PFSK-1 (cell line): ENCODE data around the gene NF2.

Experiments
- FOXP2 ChIP-seq: optimal IDR thresholded peaks from 2 replicates; pipeline ENCODE3; 2011; ENCODE audit warnings: borderline replicate concordance, control low read depth, inconsistent platforms; ENCODE audit not compliant: insufficient read depth; ENCODE audit errors: extremely low read length, extremely low read depth
- POLR2AphosphoS5 ChIP-seq: IDR thresholded peaks from 2 replicates; pipeline ENCODE4 v1.6.1; 2012; ENCODE audit warnings: low read depth, mild to moderate bottlenecking, control low read depth, low read length, moderate library complexity
- REST ChIP-seq, 2 experiments: IDR thresholded peaks; 2 replicates each; pipeline versions ENCODE4 v1.6.1 to v1.8.0; 2011 to 2012; ENCODE audit warnings: low read depth in 2 of 2, low read length in 2 of 2, control low read depth in 1 of 2, inconsistent platforms in 1 of 2, mild to moderate bottlenecking in 1 of 2, moderate library complexity in 1 of 2; ENCODE audit not compliant: insufficient read depth in 1 of 2
- SIN3A ChIP-seq: IDR thresholded peaks from 2 replicates; pipeline ENCODE4 v1.6.1; 2012; ENCODE audit warnings: mild to moderate bottlenecking, low read length, moderate library complexity, borderline replicate concordance; ENCODE audit not compliant: insufficient read depth
- TAF1 ChIP-seq: IDR thresholded peaks from 2 replicates; pipeline ENCODE4 v1.6.1; 2012; ENCODE audit warnings: low read length, control low read depth, borderline replicate concordance; ENCODE audit not compliant: insufficient read depth

NF2 gene

GRCh38 chr22:29747832-29748231 is 144.4 kb downstream of the NF2 start:
- no peak for TF ChIP-seq REST (IDR thresholded peaks at IDR 0.05; ENCODE audit: insufficient read depth in 1 of 2, low read depth in 2 of 2, low read length in 2 of 2)
- TF ChIP-seq POLR2AphosphoS5 = no peak
- TF ChIP-seq TAF1 = no peak
- TF ChIP-seq FOXP2 = no peak
- no peak for TF ChIP-seq SIN3A
